NCI-H2081 treated with DMSO at 0.1 percent for 48 hours (cell line): ENCODE data around the gene SPAAR.
"Not testable (repeated sequence)": the region's sequence is repeated elsewhere in the genome, so short reads cannot be mapped to it uniquely, and the experiment has no call there.

Source experiments
- DNase-seq: peaks from one replicate; lab custom pipeline; 2025; lab: John Stamatoyannopoulos, UW

Gene SPAAR

DNA sequence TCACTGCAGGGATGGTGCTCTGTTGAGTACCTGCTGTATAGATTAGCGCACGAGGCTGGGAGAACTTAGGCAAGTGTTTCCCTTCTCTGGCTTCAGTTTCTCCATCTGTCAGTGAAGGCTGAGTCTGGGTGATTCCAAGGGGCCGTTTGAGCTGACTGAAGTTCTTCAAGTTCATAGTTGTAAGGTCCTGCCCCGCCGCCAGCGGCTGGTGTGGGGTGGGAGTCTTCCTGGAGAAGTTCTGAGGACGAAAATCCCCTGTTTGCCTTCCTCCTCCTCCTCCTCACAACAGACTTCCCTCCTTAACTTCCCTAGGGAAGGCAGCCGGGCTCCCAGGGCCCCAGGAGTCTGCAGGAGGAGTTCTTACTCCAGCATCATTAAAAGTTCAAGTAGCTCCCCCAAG, 5.0 kb upstream of the SPAAR start:
- DNase-seq = no peak

DNA sequence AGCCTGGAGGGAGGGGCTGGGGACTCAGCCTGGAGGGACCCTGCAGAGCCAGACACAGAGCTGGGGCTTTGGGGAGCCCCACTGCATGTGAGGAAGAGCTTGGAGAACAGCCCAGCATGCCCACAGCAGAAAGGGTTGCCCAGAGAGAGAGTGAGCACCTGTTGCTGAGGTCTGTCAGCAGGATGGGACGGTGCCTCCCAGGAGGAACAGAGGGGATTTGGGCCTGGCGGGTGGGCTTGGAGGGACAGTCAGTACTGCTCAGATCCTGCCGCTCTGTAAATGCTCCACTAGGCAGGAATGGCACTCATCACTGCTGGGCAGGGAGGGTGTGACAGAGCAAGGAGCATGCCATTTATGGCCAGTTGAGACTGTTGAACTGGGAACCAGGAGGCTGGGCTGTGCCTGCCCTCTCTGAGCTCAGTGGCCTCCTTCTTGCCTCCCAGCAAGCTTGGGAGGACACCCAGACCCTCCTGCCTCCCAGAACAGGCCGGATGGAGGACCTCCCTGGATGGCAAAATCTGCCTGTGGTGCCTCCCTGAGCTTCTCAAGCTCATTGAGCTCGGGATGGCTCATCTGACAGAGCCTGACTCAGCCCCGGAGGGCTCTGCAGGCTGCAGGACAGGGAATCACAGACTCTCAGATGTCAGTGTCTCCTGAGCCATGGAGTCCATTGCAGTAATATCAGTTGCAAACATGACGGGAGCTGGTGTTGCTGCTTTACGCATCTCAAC, 4.1 kb upstream of the SPAAR start:
- DNase-seq = no peak

DNA sequence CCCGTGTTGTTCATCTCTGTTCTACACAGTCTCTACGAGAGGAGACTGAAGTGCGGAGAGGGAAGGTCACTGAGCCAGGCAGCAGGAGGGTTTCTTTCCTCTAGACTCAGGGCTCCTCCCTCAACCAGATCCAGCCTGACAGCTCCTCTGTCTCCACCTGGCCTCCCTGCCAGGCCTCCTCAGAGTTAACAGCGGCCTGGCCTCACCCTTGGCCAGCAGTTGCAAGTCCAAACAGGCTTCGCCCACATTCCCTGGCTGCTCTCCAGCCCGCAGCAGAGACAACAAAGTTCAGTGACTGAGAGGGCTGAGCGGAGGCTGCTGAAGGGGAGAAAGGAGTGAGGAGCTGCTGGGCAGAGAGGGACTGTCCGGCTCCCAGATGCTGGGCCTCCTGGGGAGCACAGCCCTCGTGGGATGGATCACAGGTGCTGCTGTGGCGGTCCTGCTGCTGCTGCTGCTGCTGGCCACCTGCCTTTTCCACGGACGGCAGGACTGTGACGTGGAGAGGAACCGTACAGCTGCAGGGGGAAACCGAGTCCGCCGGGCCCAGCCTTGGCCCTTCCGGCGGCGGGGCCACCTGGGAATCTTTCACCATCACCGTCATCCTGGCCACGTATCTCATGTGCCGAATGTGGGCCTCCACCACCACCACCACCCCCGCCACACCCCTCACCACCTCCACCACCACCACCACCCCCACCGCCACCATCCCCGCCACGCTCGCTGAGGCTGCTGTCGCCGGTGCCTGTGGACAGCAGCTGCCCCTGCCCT, 3.2 kb upstream of the SPAAR start, which contains the start of gene HRCT1:
Gene HRCT1, plus strand, starts transcription at position 291 of the 768 bp plus-strand sequence. Its CDS starts 86 bp downstream, at position 377.
- DNase-seq = no peak

DNA sequence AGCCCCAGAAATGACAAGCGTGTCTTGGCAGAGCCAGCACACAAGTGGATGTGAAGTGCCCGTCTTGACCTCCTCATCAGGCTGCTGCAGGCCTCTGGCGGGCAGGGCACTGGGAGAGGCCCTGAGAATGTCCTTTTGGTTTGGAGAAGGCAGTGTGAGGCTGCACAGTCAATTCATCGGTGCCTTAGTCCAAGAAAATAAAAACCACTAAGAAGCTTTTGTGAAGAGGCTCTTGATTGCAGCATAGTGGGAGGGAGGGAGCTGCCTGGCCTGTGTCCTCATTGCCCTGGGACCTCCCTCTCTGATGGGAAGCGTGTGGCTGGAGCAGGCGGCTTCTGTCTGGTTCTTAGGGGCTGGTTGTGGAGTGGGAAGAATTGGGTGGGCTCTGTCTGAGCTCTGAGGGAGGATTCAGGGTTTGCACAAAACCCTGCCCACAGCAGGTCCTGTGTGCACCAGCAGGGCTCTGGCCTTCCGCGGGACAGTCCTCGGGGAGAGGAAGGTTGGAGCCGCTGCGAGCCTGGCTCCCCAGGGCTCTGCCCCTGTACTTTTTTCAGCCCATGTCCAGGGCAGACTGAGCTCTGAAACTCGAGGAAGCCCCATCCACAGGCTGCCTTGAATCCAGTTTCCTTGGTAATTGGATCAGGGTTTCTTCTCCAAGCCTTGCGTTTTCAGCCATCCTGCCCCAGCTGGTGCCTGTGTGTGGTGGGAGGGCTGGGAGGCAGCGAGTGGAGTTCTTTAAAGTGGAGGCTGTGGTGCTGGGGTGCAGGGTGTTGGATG, 2.2 kb upstream of the SPAAR start:
- DNase-seq = no peak

DNA sequence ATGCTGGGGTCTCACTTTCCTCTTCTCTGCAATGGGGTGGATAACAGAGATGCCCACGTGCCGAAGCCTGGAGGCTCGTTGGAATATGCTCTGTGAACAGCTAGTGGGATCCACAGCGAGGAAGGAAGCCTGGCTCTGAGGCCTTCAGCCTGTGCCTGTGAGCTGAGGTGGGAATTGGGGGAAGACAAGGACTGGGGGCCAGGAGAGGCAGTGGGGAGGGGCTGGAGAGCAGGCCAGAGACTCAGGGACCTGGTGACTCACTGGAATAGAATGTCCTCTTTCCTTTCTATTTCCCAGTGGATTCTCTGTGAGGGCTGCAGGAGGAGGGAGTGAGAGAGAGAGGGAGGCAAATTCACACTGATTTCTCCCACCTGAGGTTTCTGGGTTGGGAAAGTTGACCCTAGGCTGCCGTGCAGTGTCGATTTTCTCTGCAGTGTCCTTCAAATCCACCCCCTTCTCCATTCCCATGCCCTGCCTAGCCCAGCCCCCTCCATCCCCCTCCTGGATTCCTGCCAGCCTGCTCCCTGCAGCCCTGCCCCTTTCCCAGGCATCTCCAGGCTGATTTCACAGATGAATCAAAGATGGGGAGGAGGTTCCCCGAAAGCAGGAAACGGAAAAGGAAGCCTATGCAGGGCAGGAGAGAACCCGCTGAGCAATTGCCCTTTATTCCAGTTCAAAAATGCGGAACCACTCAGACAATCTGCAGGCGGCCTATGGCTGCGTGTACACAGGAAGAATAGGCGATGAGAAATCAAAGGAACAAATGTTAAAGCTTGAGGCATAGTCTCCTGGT, 1.4 kb upstream of the SPAAR start:
- DNase-seq = no peak

DNA sequence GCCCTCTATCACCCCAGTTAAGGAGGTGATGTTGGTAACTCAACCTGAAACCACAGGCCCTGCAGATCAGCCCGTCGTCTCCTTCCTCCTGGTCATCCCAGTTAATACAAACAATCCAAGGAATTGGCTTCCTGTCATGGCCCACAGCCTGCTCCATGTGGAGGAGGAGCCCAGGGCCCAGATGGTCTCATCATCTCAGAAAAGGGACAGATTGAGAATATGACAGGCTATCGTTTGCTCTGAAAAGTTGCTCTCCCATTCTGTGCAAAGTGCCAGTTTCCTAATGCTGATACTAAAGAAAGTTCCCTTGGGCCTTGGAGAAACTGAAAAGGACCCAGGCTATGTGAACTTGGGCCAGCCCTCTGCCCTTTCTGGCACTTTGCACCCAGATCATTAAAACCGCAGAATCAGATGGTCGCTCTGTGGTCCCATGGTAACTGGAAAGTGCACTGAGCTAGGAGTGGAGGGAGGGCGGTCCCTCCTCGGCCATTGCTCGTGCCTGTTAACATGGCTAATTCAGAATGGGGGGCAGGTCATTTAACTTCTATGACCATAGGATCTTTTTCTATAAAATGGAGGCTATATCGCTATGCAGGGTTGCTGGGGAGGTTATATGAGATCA, 675 bp upstream of the SPAAR start:
- no peak for DNase-seq

DNA sequence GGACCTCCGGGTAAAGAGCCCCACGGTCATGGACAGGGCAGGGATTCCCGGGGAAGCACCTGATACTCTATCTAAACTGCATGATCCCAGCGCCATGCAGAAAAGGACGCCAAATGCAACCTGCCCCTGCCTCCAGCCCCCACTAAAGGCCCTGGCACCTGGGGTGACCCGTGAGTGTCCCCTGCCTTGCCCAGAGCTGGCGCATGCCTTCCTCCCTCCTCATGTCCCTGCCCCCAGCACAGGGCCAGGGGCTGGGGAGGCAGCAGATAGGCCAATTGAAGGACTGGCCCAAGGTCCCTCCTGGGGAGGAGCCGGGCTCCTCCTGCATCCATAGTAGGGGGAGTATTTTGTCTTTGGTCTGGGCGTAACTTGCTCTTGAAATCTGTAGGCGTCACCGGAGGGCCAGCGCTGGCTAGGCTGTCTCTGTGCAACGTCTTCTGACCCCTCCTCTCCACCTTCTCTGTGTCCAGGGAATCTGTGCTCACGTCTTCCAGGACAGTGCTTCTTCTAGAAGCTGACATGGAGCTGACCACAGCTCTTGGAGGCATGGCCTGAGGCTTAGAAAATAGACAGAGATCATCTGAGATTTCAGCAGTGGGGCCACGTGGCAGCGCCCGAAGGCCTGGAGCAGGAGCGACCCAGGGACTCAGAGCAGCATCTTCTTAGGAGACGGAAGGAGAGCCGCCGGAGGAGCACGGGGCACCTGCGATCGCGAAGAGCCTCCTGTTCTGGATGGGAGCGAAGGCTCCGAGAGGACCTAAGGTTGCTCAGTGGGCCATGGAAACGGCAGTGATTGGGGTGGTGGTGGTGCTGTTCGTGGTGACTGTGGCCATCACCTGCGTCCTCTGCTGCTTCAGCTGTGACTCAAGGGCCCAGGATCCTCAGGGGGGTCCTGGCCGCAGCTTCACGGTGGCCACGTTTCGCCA, 660 bp downstream of the SPAAR start:
- no peak for DNase-seq

DNA sequence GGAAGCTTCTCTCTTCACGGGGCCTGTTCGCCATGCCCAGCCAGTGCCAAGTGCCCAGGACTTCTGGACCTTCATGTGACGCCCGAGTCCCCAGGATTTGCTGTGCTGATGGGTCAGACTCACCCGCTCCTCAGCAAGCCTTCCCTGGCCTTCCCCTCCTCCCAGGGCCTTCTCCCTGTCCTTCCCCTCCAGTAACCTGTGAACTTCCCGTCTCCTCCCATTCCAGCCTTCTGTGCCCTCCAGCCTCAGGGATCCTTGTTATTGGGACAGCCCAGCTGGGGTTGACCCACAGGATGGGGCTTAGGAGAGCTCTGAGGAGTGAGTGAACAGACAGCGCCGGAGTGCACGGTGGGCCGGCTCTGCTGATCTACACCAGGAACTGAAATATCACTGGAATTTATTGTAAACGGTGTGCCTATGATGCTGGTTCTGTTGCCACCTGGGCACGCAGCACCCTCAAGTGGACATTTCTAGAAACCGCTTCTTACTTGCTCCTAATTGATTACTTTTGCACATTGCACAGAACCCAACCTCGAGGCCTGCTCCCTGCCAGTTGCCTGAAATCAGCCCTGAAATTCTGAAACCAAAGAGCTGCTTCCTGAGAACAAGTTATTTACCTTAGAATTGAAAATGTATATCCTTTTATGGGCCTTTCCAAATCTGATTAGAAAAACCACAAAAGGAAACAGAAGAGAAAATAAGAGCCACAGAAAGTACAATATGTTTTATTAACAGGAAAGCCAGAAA, 1.5 kb downstream of the SPAAR start:
- DNase-seq = peak; percentile 18

DNA sequence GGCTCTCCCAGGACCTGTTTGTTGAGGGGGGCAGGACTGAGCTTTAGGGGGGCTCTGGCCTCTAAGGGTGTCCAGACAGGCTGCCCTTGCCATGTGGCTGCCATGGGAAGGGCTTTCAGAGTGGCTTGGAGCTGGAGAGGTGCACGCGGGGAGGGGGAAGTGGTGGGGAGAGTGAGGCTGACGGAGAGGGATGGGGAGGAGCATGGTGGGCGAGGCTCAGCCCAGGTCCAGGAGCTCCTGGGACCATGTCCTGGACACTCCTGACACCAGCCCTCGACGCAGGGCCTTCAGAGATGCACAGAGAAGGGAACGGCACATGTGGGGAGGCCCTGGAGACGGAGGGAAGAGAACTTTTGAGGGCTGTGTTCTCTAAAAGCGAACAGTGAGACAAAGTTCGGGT, 2.4 kb downstream of the SPAAR start:
- no peak for DNase-seq

DNA sequence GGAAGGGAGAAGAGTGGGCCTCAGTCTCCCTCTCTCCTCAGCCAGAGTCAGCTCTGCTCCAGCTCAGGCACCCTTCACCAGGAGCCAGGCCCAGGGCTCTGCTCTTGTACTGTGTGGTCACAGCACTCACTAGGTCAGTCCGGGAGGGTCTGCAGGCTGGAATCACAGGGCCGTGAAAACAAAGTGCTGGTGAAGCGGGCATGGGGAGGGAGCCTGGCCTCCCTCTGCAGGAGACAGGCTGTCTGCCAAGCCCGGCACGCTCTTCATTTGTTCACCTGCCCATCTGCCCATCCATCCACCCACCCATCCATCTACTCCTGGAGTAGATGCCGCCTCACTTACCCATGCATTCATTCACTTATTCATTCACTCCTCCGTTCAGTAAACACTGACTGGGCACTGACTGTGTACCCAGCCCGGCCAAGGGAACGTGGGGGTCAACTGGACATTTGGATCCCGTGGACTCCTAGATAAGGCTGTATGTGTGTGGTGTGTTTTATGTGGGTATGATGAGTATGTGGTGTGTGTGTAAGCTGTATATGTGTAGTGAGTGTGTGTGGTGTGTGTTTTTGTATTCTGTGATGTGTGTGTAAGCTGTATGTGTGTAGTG, 3.6 kb downstream of the SPAAR start:
- no peak for DNase-seq

DNA sequence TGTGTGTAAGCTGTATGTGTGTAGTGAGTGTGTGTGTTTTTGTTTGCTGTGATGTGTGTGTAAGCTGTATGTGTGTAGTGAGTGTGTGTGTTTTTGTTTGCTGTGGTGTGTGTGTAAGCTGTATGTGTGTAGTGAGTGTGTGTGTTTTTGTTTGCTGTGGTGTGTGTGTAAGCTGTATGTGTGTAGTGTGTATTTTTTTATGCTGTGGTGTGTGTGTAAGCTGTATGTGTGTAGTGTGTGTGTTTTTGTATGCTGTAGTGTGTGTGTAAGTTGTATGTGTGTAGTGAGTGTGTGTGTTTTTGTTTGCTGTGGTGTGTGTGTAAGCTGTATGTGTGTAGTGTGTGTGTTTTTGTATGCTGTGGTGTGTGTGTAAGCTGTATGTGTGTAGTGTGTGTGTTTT, 4.1 kb downstream of the SPAAR start:
- not testable (repeated sequence) for DNase-seq

DNA sequence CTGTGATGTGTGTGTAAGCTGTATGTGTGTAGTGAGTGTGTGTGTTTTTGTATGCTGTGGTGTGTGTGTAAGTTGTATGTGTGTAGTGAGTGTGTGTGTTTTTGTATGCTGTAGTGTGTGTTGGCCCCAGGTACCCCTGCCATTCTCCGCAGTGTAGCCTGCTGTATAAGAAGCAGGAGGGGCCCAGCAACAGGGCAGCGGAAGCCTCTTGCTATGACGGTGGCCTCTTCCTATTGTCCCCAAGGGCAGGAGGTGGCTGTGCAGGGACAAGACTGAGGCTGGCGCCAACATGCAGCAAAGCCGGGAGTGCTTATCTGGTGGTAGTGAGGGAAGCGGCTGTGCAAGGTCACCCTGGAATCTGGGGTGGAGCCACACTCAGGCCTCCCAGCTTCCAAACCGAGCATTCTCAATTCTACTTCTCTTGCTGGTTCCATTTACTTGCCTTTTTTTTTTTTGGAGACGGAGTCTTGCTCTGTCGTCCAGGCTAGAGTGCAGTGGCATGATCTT, 5.1 kb downstream of the SPAAR start:
- DNase-seq = no peak

DNA sequence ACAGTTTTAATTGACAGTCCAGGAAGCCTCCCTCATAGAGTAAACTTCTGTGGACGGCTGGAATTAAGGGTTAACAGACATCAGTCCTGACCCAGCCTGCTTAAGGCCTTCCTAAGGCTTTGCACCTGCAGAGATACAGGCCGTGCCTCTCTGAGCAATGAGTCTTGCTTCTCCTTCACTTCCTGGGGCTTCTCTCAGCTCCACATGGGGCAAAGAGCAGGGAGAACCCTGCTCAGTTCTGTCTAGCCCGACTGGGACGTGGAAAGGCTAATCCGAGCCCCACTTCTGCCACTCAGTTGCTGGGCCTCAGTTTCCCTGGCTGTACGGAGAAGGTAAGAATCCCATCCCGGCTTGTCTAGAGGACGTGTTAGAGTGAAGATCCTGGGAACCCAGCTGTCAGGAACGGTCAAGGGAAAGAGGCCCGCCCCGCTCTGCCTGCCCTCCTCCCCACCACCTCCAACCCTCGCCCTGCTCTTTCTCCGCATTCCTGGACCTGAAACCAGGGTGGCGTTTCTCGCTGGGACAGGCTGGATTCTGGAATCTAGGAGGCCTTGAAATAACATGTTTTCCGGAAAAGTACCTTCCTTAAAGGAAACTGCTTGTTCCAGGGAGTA, 6.5 kb downstream of the SPAAR start:
- DNase-seq = no peak

DNA sequence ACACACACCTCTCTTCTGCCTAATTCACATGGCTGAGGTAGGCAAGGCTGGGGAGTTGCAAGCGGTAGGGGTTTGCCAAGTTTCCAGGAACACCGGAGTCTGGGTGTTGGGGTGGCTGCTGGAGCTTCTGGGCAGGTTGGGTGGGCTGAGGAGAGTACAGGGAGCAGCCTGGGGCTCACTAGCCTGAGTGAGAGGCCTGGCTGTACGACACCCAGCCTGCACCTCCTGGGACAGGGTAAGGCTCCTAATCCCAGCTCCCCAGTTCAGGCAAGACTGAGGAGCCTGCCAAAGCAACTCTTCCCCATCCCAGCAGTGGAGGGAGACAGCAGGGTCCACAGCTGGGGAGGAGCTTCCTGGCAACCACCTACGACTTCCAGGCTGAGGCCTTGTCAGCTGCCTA, 8.0 kb downstream of the SPAAR start:
- no peak for DNase-seq

DNA sequence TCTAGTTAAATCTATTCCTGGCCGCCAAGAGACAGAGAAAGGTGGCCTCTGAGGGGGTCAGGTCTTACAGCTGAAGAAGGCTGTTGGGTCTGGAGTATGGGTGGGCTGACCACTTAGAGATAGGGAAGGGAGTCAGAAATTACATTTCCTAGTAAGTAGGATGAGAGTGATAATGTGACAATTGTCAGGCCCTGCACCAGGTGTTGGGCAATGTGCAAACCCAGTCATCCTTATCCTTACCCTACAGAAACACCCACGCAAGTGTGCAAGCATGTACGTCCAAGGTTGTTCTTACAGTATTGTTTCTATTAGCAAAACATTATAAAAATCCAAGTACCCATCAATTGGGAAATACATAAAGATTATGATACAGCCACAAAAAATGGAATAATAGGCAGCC, 9.5 kb downstream of the SPAAR start:
- DNase-seq = no peak

DNA sequence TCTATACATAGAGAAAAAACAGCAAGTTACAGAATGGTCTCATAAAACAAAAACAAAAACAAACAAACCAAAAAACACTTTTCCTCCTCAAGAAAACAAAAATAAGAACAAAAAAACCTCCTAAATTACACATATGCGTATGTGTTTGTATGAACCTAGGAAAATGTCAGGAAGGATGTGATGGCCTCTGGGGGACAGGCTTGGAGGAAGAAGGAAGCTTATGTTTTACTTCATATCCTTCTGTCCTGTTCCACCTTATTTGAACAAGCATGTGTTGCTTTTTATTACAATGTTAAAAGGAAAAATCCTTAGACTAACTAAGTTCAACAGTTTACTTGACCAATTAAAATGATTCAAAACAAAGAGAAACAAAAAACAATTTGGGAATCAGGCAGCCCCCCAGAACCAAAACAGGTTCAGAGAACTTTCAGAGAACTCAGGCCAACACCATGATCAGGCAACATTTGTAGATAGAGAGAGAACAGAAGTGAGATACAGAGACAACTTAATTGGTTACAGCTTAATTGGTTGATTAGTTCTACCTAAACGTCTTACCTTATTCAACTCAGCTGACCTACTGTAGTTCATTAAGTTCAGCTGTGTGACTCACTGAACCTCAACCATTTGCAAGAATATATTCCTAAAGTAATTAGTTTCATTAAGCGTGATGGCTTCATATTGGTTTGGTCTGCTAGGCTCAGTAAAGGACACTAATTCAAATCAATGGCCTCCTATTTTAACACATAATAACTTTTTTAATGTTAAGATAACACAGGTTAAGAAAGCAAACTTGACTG, 10.1 kb downstream of the SPAAR start:
- DNase-seq = no peak

DNA sequence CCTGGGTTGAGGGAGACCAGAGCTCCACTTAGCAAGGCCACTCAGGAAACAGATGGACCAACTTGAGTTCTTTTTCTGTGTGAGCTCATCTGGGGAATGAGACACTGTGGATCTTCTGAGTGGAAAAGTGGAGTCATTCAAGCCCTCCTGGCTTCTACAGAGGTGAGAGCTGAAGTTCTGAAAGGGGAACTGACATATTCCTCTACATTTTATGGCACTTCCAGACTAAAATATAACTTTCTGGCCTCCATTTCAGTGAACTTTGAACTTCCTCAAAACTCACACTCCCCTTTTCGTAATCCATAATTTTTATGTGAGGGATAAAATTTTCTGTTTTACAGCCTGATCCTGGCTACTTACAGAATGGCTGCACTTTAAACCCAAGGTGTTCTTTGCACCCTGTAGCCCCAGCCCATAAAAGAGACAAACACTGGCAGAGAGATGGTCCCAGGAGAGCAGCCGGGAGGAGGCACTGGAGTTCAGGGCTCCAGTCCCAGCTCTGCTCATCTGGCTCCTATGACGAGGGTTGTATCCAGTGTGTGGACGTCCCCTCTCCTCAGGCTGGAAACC, 10.8 kb downstream of the SPAAR start:
- no peak for DNase-seq

DNA sequence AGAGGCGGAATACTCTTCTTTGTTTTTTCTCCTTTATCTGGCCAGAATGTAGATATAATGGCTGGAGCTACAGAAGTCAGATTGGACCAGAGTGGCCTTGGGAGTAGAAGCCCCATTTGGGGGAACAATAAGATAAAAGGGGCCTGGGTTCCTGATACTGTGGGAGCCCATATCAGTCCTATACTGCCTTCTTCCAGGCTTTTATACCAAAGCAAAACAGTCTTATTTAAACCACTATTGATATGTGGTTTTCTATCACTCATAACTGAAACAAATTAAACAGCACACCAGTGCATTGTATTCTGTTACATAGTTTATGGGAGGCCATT, 14.3 kb downstream of the SPAAR start:
- no peak for DNase-seq
